Smooth muscle cell (in vitro differentiated cells): Measurements from ENCODE around the gene RELL1. TPM values are rescaled to one million over a fixed set of nuclear protein-coding genes. Genes with fewer than 3 reads are reported as not detected.

Experiments used
- DNase-seq: peaks from one replicate; lab custom pipeline; 2025; ENCODE audit not compliant: unreplicated experiment; lab: John Stamatoyannopoulos, UW
- H2AFZ ChIP-seq: fragments of 200-600 bp; sonication (generic); 2 replicates; pipeline ENCODE4 v1.6.0; 2016; ENCODE audit warnings: antibody characterized with exemption, low read depth, mild to moderate bottlenecking
- H3F3A ChIP-seq: fragments of 200-600 bp; sonication (generic); 2 replicates; pipeline ENCODE4 v1.6.0; 2017; ENCODE audit warnings: antibody characterized with exemption, low read depth
- H3K27ac ChIP-seq: fragments of 200-600 bp; sonication (generic); 2 replicates; pipeline ENCODE4 v1.5.1; 2016; ENCODE audit warnings: low read depth, mild to moderate bottlenecking
- H3K27me3 ChIP-seq: fragments of 200-600 bp; sonication (generic); 2 replicates; pipeline ENCODE4 v1.6.1; 2016; ENCODE audit warnings: low read depth, mild to moderate bottlenecking
- H3K36me3 ChIP-seq: fragments of 200-600 bp; sonication (generic); 2 replicates; pipeline ENCODE4 v1.5.1; 2016; ENCODE audit warnings: low read depth
- H3K4me1 ChIP-seq: fragments of 200-600 bp; sonication (generic); 2 replicates; pipeline ENCODE4 v1.5.1; 2016; ENCODE audit warnings: low read depth
- H3K4me2 ChIP-seq: fragments of 200-600 bp; sonication (generic); 2 replicates; pipeline ENCODE4 v1.6.0; 2016; ENCODE audit warnings: mild to moderate bottlenecking
- H3K4me3 ChIP-seq: fragments of 200-600 bp; sonication (generic); 2 replicates; pipeline ENCODE4 v1.5.1; 2016; ENCODE audit warnings: mild to moderate bottlenecking
- H3K79me2 ChIP-seq: fragments of 200-600 bp; sonication (generic); 2 replicates; pipeline ENCODE4 v1.6.0; 2016; ENCODE audit warnings: low read depth, mild to moderate bottlenecking
- H3K9ac ChIP-seq: fragments of 200-600 bp; sonication (generic); 2 replicates; pipeline ENCODE4 v1.6.0; 2016; ENCODE audit warnings: low read depth
- H3K9me3 ChIP-seq: fragments of 200-600 bp; sonication (generic); replicated peaks from 2 replicates; pipeline ENCODE4 v1.5.1; 2016; ENCODE audit warnings: low read depth
- H4K20me1 ChIP-seq: fragments of 200-600 bp; sonication (generic); 2 replicates; pipeline ENCODE4 v1.6.0; 2016; ENCODE audit warnings: low read depth
- CTCF ChIP-seq: fragments of 200-600 bp; sonication (generic); IDR thresholded peaks from 2 replicates; pipeline ENCODE4 v1.5.1; 2017; ENCODE audit warnings: borderline replicate concordance, mild to moderate bottlenecking, antibody characterized with exemption; ENCODE audit not compliant: insufficient read depth, poor library complexity, severe bottlenecking
- WGBS: methylation state at CpG from one replicate; pipeline ENCODE4 v1.1.7; 2016; ENCODE audit warnings: low lambda C conversion rate; 5-methylcytosine and 5-hydroxymethylcytosine counted together
- polyA plus RNA-seq: library from polyadenylated mRNA; unstranded; fragments of >200 nt; fragmentation: Nextera tagmentation; extraction: Ambion mirVana; gene quantifications from 2 replicates; pipeline ENCODE4 v1.2.1, GENCODE V29; 2016
- total RNA-seq: library from RNA; depleted of rRNA; stranded (reverse); fragments of >200 nt; gene quantifications from 2 replicates; pipeline ENCODE4 v1.2.3, GENCODE V29; 2014

RELL1 gene
- 36.3 and 44.5 TPM in 2 replicates for total RNA-seq
- 3.5 and 5.1 TPM in 2 replicates for polyA plus RNA-seq

- Histone ChIP-seq H3K9me3 (no peaks in the 10 kb centered on the region), H3K4me2 (peak within 1 kb of the TSS; percentile 99), H3K36me3 (no peaks in the 10 kb centered on the region), H3F3A (no peaks in the 10 kb centered on the region), H4K20me1 (peaks cover 26% of the 10 kb centered on the region), H3K27me3 (no peaks in the 10 kb centered on the region), H2AFZ (peak within 1 kb of the TSS; percentile 97), H3K27ac (peak within 1 kb of the TSS; percentile 86), H3K79me2 (peaks cover 26% of the 10 kb centered on the region), H3K9ac (peak within 1 kb of the TSS; percentile 95), H3K4me3 (peak within 1 kb of the TSS; percentile 95), H3K4me1 (peaks cover 3% of the 10 kb centered on the region)
- DNase-seq = peak; percentile 99
- under 1% methylated on average over 18 of the region's 58 CpGs for WGBS
- no peak for TF ChIP-seq CTCF
Measured at GRCh38 chr4:37686373-37687193, at the start of gene RELL1. TSS of gene RELL1 (minus strand) at chr4:37686376. CDS start at chr4:37686287, 89 bp downstream.

- WGBS = 94% methylated on average over 5 of the region's 5 CpGs
Measured at GRCh38 chr4:37735578-37735977, 49.4 kb upstream of the RELL1 start.

GRCh38 chr4:37734989-37735388, 48.8 kb upstream of the RELL1 start:
- H3K9me3 ChIP-seq = no peaks in the 10 kb centered on the region
- WGBS = 87% methylated on average over 3 of the region's 3 CpGs

More at GRCh38 chr4:37735578-37735977, 49.4 kb upstream of the RELL1 start:
- H3K9ac ChIP-seq = no peak overlapping the region
- H3F3A ChIP-seq = no peaks in the 10 kb centered on the region
- no peak overlapping the region for H3K27ac ChIP-seq
- H4K20me1 ChIP-seq = no peaks in the 10 kb centered on the region
- no peaks in the 10 kb centered on the region for H3K9me3 ChIP-seq
- no peaks in the 10 kb centered on the region for H3K36me3 ChIP-seq
- H3K4me2 ChIP-seq = no peak overlapping the region
- no peak overlapping the region for H3K4me3 ChIP-seq
- H3K27me3 ChIP-seq = no peaks in the 10 kb centered on the region
- DNase-seq = no peak
- TF ChIP-seq CTCF = no peak
- H3K79me2 ChIP-seq = no peaks in the 10 kb centered on the region
- no peak overlapping the region for H2AFZ ChIP-seq
- no peaks in the 10 kb centered on the region for H3K4me1 ChIP-seq

More at GRCh38 chr4:37734989-37735388, 48.8 kb upstream of the RELL1 start:
- TF ChIP-seq CTCF = no peak
- H3K4me2 ChIP-seq = no peak overlapping the region
- no peaks in the 10 kb centered on the region for H3K27me3 ChIP-seq
- no peaks in the 10 kb centered on the region for H4K20me1 ChIP-seq
- no peak overlapping the region for H3K27ac ChIP-seq
- H3F3A ChIP-seq = no peaks in the 10 kb centered on the region
- no peak for DNase-seq
- no peak overlapping the region for H2AFZ ChIP-seq
- no peak overlapping the region for H3K4me3 ChIP-seq
- H3K36me3 ChIP-seq = no peaks in the 10 kb centered on the region
- H3K4me1 ChIP-seq = no peaks in the 10 kb centered on the region
- H3K79me2 ChIP-seq = no peaks in the 10 kb centered on the region
- no peak overlapping the region for H3K9ac ChIP-seq
